HG02588 (cell line): ENCODE results near the gene TBXT.
A peak's percentile ranks its signal among the peaks of the same experiment; 100 is the strongest.
"Not testable (repeated sequence)": the region's sequence is repeated elsewhere in the genome, so short reads cannot be mapped to it uniquely, and the experiment has no call there.

Experiments
- ATAC-seq: cut with Tn5 transposase; IDR thresholded peaks from one replicate; pipeline ENCODE4 v1.9.1; 2021; ENCODE audit warnings: mild to moderate bottlenecking, moderate library complexity; ENCODE audit not compliant: unreplicated experiment

TBXT gene, protein sequence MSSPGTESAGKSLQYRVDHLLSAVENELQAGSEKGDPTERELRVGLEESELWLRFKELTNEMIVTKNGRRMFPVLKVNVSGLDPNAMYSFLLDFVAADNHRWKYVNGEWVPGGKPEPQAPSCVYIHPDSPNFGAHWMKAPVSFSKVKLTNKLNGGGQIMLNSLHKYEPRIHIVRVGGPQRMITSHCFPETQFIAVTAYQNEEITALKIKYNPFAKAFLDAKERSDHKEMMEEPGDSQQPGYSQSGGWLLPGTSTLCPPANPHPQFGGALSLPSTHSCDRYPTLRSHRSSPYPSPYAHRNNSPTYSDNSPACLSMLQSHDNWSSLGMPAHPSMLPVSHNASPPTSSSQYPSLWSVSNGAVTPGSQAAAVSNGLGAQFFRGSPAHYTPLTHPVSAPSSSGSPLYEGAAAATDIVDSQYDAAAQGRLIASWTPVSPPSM

GRCh38 chr6:166167801-166168615, at the start of gene TBXT:
Gene TBXT (minus strand): TSS chr6:166167851. CDS start chr6:166167591, 260 bp downstream.
- no peak for ATAC-seq

- ATAC-seq = no peak
These were observed 39.6 kb upstream of the TBXT start for GRCh38 chr6:166207284-166207561.

GRCh38 chr6:166206510-166207283, 39.0 kb upstream of the TBXT start:
- no peak for ATAC-seq

- no peak for ATAC-seq
These were observed 38.4 kb upstream of the TBXT start for GRCh38 chr6:166206066-166206465.

DNA sequence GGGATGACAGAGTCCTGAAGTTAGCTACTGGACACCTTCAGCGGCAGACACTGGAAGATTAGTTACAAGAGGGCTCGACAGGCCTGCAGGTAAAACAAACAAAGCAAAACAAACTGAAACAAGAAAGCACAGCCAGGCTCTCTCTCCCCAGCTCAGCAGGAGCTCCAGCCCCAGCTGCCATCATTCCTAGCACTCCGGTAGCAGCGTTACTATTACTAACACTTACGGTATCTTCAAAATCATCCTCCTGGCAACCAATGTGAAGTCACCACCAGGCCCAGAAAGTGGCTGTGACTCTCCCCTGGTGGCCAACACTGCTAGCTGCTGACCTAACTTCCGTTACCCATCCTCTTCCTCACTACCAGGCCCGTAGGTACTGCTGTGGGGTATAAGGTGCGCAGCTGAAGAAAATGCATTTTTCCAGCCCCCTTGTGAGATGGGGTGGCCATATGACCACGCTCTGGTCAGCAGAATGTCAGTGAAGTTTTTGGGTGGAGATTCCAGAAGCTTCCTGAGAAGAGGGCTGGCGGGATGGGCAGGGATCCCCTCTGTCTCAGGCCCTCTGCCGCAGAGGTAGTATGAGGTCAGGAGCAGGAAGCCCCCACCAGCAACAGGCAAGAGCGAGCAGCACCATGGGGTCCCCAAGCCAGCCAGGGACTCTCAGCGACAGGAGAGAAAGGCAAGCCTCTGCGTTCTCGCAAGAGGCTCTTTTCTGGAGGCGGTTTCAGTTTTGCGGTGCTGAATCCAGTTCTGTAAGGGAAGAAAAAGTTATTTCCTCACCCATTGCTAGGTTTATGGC, 37.4 kb upstream of the TBXT start:
- no peak for ATAC-seq

GRCh38 chr6:166203641-166204222, 36.1 kb upstream of the TBXT start:
- ATAC-seq = no peak

- ATAC-seq = no peak
These were observed 35.5 kb upstream of the TBXT start for GRCh38 chr6:166203003-166203640.

- peak; percentile 85 for ATAC-seq
These were observed 34.7 kb upstream of the TBXT start for GRCh38 chr6:166202321-166202733.

GRCh38 chr6:166201878-166202277, 34.2 kb upstream of the TBXT start:
- ATAC-seq = peak; percentile 20

DNA sequence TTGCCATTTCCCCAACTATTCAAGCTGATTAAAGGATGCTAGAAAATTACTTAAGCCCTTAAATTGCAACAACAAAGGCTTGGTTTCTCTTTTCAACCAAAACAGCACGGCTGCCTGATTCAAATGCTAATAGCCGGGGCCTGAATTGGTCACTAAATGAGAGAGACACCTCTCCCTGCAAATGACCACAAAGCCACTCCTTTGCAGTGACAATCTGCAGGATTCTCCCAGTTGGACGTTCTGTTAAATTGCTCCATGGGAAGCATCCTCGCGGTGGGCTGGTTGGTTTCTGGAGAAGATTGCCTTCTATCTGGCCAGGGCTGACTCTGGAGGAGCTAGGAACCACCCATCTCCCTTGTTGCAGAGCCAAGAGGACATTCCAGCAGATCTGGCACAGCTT, 29.7 kb upstream of the TBXT start:
- ATAC-seq = no peak

DNA sequence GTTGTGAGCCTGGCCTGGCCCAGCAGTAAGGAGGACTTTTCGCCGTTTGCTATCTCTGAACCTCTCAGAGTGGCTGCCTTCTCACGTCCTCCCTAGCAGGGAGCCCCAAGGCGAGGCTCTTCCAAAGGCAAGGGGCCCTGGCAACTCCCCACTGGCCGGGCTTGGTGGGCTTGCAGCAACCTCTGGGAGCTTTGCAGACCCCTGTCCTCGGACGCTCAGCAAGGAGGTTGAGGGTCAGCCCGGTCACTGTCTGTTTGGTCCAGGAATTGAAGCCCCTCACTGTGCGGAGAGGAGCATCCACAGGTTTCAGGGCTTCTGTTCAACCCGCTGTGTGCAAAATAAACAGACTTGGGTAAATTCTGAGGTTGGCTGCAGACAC, 28.2 kb upstream of the TBXT start:
- ATAC-seq = no peak

GRCh38 chr6:166194914-166195859, 27.5 kb upstream of the TBXT start:
- no peak for ATAC-seq

DNA sequence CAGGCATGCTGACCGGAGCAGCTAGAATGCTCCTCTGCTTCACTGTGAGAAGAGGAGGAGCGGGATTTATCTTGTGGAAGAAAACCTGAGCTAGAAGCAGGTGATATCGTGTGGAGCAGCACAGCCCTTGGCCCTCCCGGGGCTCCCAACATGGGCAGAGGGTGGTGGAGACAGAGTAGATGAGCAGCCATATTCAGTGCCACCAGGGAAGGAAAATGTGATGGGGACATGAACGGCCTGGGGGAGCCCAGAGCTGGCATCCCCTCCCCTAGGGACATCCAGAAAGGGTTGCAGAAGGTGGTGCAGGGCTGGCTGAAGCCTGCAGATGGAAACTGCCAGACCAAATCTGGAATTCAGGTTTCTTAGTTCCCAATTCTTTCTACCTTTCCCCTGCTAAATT, 24.9 kb upstream of the TBXT start:
- no peak for ATAC-seq

DNA sequence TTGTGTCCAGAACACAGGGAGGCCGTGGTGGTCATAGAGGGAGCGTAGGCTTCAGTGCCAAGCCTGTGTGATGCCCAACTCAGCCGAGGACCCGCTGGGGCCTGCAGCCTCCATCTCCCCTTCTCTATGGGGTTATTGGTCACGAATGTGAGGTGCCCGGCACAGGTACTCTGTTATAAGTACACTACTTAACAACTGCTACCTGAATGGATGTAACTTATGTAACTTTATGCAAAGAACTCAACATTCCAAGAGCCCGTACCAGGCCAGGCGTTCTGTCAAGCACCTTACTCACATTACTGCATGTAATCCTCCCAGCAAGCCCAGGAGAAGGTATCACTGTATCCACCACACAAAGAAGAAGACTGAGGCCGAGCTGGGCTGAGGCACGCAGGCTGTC, 24.5 kb upstream of the TBXT start:
- no peak for ATAC-seq

- no peak for ATAC-seq
These were observed 12.1 kb upstream of the TBXT start for GRCh38 chr6:166179704-166180103.

DNA sequence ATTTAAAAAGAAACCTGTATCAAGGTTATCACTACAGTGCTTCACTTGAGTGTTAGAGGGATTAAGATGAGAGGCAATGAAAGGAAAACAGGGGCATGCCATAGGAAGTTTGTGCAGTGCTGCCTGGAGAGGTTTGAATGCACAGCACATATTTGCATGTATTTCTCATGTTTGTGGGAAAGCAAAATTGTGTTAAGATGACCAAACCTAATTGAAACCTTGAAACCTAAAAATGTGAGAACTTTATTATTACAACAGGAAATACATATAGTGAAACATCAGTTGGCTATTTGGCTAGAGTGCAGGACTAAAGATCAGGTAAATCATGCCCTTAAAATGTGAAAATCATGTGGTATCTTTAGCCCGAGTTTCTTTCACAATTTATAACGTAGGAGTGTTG, 8.5 kb upstream of the TBXT start:
- ATAC-seq = no peak

DNA sequence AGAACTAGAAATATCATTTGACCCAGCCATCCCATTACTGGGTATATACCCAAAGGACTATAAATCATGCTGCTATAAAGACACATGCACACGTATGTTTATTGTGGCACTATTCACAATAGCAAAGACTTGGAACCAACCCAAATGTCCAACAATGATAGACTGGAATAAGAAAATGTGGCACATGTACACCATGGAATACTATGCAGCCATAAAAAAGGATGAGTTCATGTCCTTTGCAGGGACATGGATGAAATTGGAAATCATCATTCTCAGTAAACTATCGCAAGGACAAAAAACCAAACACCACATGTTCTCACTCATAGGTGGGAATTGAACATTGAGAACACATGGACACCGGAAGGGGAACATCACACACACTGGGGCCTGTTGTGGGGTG, 7.4 kb upstream of the TBXT start:
- not testable (repeated sequence) for ATAC-seq

DNA sequence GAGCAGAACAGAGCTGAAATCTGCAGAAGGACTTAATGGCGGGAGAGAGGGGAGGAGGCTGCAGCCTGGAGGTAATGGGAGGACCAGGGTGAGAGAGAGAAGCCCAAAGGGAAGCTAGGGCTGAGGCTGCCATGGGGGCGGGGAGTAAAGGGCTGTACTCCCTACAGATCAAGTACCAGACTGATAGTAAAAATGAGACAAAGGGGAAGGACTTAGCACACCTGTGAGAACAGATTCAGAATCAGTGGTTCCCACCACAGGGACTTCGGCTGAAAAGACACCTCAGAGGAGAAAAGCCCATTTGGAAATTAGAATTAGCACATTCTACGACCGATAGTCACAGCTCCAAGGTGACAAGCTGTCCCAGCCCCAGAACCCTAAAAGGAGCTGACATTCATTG, 6.4 kb upstream of the TBXT start:
- no peak for ATAC-seq
